MM.1S (cell line): ENCODE results near the gene TRIM73.
"Not testable (repeated sequence)": the region's sequence is repeated elsewhere in the genome, so short reads cannot be mapped to it uniquely, and the experiment has no call there.

Experiments
- EZH2 ChIP-seq: fragments of 300-600 bp; sonication (generic); optimal IDR thresholded peaks from 2 replicates; pipeline ENCODE3; 2017; ENCODE audit warnings: low read depth, mild to moderate bottlenecking, antibody characterized with exemption, low read length, mixed read lengths
- EZH2phosphoT487 ChIP-seq: fragments of 300-600 bp; sonication (generic); IDR thresholded peaks from 2 replicates; pipeline ENCODE4 v1.6.1; 2018; ENCODE audit warnings: antibody characterized with exemption, low read length

GRCh38 chr7:75421798-75422710 lies 26.6 kb downstream of the TRIM73 start:
- not testable (repeated sequence) for TF ChIP-seq EZH2phosphoT487, EZH2
